Heart left ventricle (tissue), 16 donors: ENCODE data around the gene CRYL1. TPM values are rescaled to one million over a fixed set of nuclear protein-coding genes. Genes with fewer than 3 reads are reported as not detected.

Source experiments
- ATAC-seq, 4 donors: fragments of 200-7000 bp; cut with Tn5 transposase; one replicate each; pipeline ENCODE4 v1.9.1; 2020 to 2022; ENCODE audit warnings: moderate library complexity in 4 of 4, mild to moderate bottlenecking in 3 of 4, moderate number of reproducible peaks in 1 of 4
- DNase-seq, 5 donors: peaks; one replicate each; pipeline ENCODE4 v3.0.0-alpha.2; 2020
- H3K27ac ChIP-seq, 12 donors: fragments of 200-600 bp; sonication (generic) in 4 of 12; one replicate each; pipeline versions ENCODE4 v1.5.0 to v1.8.0; 2016 to 2022; ENCODE audit warnings: mild to moderate bottlenecking in 2 of 12
- H3K27me3 ChIP-seq, 9 donors: fragments of 200-600 bp; sonication (generic) in 2 of 9; one replicate each; pipeline versions ENCODE4 v1.5.1 to v1.8.0; 2016 to 2022; ENCODE audit warnings: mild to moderate bottlenecking in 3 of 9
- H3K36me3 ChIP-seq, 9 donors: fragments of 200-600 bp; sonication (generic) in 2 of 9; one replicate each; pipeline versions ENCODE4 v1.5.0 to v1.8.0; 2018 to 2022; ENCODE audit warnings: mild to moderate bottlenecking in 2 of 9
- H3K4me1 ChIP-seq, 12 donors: fragments of 200-600 bp; sonication (generic) in 4 of 12; one replicate each; pipeline versions ENCODE4 v1.5.0 to v1.8.0; 2016 to 2022; ENCODE audit warnings: mild to moderate bottlenecking in 3 of 12
- H3K4me3 ChIP-seq, 12 donors: fragments of 200-600 bp; sonication (generic) in 4 of 12; one replicate each; pipeline versions ENCODE4 v1.5.0 to v1.8.0; 2017 to 2022; ENCODE audit warnings: mild to moderate bottlenecking in 9 of 12, moderate library complexity in 4 of 12
- H3K9me3 ChIP-seq, 12 donors: fragments of 200-600 bp; sonication (generic) in 4 of 12; one replicate each; pipeline versions ENCODE4 v1.5.0 to v1.8.0; 2016 to 2022; ENCODE audit warnings: mild to moderate bottlenecking in 1 of 12
- CTCF ChIP-seq, 12 donors: fragments of 200-600 bp; sonication (generic) in 4 of 12; IDR thresholded peaks; one replicate each; pipeline versions ENCODE4 v1.5.0 to v1.8.0; 2018 to 2022; ENCODE audit warnings: antibody characterized with exemption in 12 of 12, mild to moderate bottlenecking in 5 of 12
- POLR2A ChIP-seq, 2 donors: fragments of 450-650 bp; IDR thresholded peaks; one replicate each; pipeline ENCODE4 v1.6.1; 2017; ENCODE audit warnings: antibody characterized with exemption in 2 of 2, mild to moderate bottlenecking in 2 of 2, moderate library complexity in 2 of 2
- WGBS, 4 donors: extraction: QIAGEN DNeasy Blood & Tissue Kit in 2 of 4; methylation state at CpG; one replicate each; pipeline versions ENCODE4 v1.1.5 to v1.1.7; 2013 to 2018; 5-methylcytosine and 5-hydroxymethylcytosine counted together
- intact Hi-C, 10 donors: fragments of 100-400 bp; cut with DNase I; formaldehyde crosslinking; loops; one replicate each; pipeline versions ENCODE4 v1.11.1 to v1.14.2; 2022
- polyA plus RNA-seq, 2 donors: library from polyadenylated mRNA; stranded (reverse); fragments of 200-250 nt; gene quantifications; one replicate each; pipeline ENCODE4 v1.2.3, GENCODE V29; 2013
- total RNA-seq, 9 donors: library from RNA; depleted of rRNA in 2 of 9; stranded (reverse); fragments of >200 nt in 2 of 9; fragmentation: NEBNext Ultra II Directional in 3 of 9; extraction: Animal tissue kit (Norgen Biotek cat#: 25700) in 3 of 9; gene quantifications; one replicate each; pipeline versions ENCODE4 v1.1.0 to v1.2.4, GENCODE V29; 2016 to 2023
- donor health status: ischemic (EF 13 %, LVEDD 7.1; RV severe dilation, severe dysfunction).
- donor health status: healthy with polysubstance abuse.
- donor health status: DM: no; HTN: yes; CAD: no.
- donor health status: DM: no; HTN: no; CAD: no.
- donor health status: ischemic (EF 25% LVEDD 6.9; RV normal size, moderate dysfunction).
- donor health status: ischemic (EF 25% LVEDD 5.7; RV mildly dilated, moderate dysfunction).
- donor health status: healthy.
- donor health status: DM: yes; HTN: yes; CAD: no.
- donor health status: ischemic (EF 35%, LVEDD 5.7; RV mildly dilated, moderate dysfunction).
- donor health status: nonischemic (EF 11% LVEDD 7.7; RV severe dilation, severe dysfunction).
- donor health status: DM: yes; HTN: yes; CAD: no.
- donor health status: PGD.
- donor health status: ischemic (EF 29% LVEDD 5.4; RV normal size, mild dysfunction).
- donor health status: nonischemic (EF 23%, LVEDD 6.1; RV moderate dilation, normal function).

The CRYL1 gene
- total and polyA plus RNA-seq, 11 donors = 10.7 to 36.5 (median 20.9) TPM

DNA sequence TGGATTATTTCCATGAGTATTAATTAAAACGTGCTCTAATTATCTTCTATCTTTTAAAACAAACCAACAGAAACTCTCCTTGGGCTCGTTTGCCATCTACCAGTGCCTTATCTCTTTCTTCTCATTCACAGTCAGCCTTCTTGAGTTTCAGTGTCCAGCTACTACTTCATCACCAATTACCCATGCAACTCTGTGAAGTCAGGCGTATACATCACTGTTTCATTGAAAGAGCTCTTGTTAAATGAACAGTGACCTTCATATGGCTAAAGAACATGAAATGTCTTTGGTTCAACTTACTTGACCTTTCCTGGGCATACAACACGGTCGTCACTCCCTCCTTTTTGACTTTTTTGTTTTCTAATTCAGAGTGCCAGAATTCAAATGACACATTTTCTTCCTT, 36.1 kb upstream of the CRYL1 start:
- H3K4me1 ChIP-seq = peaks cover 0 to 6% (median 0%) of the 10 kb centered on the region in 12 donors
- DNase-seq (no peak), ATAC-seq (no peak)
- H3K36me3 ChIP-seq = no peaks in the 10 kb centered on the region
- H3K4me3 ChIP-seq = no peak overlapping the region
- no peak overlapping the region for H3K27ac ChIP-seq
- H3K27me3 ChIP-seq = no peaks in the 10 kb centered on the region
- 67 to 71% (median 69%) methylated on average over 5 of the region's 5 CpGs for WGBS, 4 donors
- intact Hi-C loops = loop anchor here in 1 of 10 donors (5.0 kb wide), 1 partner anchor 34 kb away; the partner anchor contains the start of gene CRYL1
- H3K9me3 ChIP-seq = peaks cover 0 to 13% (median 5%) of the 10 kb centered on the region in 12 donors
- TF ChIP-seq CTCF (IDR thresholded peaks at IDR 0.05) (no peak), POLR2A (IDR thresholded peaks at IDR 0.05) (no peak)

DNA sequence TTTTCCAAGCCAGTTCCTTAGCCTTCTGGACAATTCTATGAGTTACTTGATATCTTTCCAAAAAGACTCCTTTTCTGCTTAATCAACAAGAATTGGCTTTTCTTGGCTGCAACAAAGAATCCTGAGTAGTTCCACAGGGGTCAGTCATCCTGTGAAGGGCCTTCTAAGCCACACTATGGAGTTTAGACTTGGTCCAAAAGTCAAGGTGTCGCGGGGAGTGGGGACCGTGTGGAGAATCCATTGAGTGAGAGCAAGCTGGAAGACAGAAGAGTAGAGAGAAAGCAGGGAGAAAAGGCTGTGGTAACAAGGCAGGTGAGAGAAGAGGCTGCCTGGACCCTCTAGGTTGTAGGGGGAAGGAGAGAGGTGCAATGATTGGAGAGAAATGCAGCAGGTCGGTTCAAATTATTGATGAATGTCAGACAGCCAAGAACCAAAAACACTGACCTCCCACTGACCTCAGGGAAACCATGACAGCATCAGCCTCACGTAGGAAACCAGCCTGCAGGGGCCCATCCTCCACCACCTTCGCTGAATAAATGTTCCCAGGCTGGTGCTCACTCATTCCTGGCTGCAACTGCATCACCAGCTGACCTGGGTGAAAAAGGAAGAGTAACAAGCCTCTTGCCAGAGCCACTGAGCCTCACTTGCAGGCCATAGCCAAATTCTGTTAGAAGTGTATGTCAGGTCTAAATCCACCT, 34.2 kb upstream of the CRYL1 start:
- peaks cover 0 to 3% (median 0%) of the 10 kb centered on the region in 12 donors for H3K9me3 ChIP-seq
- 78 to 89% (median 86%) methylated on average over 6 of the region's 6 CpGs for whole genome bisulfite sequencing, 4 donors
- TF ChIP-seq POLR2A (IDR thresholded peaks at IDR 0.05) (no peak), CTCF (IDR thresholded peaks at IDR 0.05) (no peak)
- H3K27ac ChIP-seq = no peak overlapping the region
- DNase-seq = no peak
- no peaks in the 10 kb centered on the region for H3K4me1 ChIP-seq
- H3K27me3 ChIP-seq = no peaks in the 10 kb centered on the region
- no peaks in the 10 kb centered on the region for H3K36me3 ChIP-seq
- ATAC-seq = no peak
- no peak overlapping the region for H3K4me3 ChIP-seq
- intact Hi-C loops = loop anchor here in 1 of 10 donors (5.0 kb wide), 1 partner anchor 33 kb away; the partner anchor contains the start of gene CRYL1

- H3K27me3 ChIP-seq = no peaks in the 10 kb centered on the region
- no peaks in the 10 kb centered on the region for H3K36me3 ChIP-seq
- ATAC-seq (no peak), DNase-seq (no peak)
- no peak overlapping the region for H3K4me3 ChIP-seq
- 57 to 92% (median 75%) methylated on average over 3 of the region's 3 CpGs for WGBS, 4 donors
- intact Hi-C loops = no loop called here
- TF ChIP-seq CTCF (IDR thresholded peaks at IDR 0.05) = no peak
- no peaks in the 10 kb centered on the region for H3K9me3 ChIP-seq
- H3K4me1 ChIP-seq = no peaks in the 10 kb centered on the region
- H3K27ac ChIP-seq = no peak overlapping the region
Measured at GRCh38 chr13:20558982-20559381, 33.3 kb upstream of the CRYL1 start.

- TF ChIP-seq POLR2A (IDR thresholded peaks at IDR 0.05) (no peak), CTCF (IDR thresholded peaks at IDR 0.05) (no peak)
- DNase-seq = no peak
- intact Hi-C loops = no loop called here
- no peaks in the 10 kb centered on the region for H3K27me3 ChIP-seq
- no peaks in the 10 kb centered on the region for H3K4me1 ChIP-seq
- H3K4me3 ChIP-seq = no peak overlapping the region
- no peaks in the 10 kb centered on the region for H3K9me3 ChIP-seq
- WGBS, 4 donors = 75 to 87% (median 82%) methylated on average over 3 of the region's 3 CpGs
- ATAC-seq = no peak
- H3K27ac ChIP-seq = no peak overlapping the region
- no peaks in the 10 kb centered on the region for H3K36me3 ChIP-seq
Measured at GRCh38 chr13:20553311-20553710, 27.7 kb upstream of the CRYL1 start.
